ENCODE data around the gene CLGN. TPM values are rescaled to one million over a fixed set of nuclear protein-coding genes. Genes with fewer than 3 reads are reported as not detected.
"Not testable (repeated sequence)": the region's sequence is repeated elsewhere in the genome, so short reads cannot be mapped to it uniquely, and the experiment has no call there.

The CLGN gene, protein sequence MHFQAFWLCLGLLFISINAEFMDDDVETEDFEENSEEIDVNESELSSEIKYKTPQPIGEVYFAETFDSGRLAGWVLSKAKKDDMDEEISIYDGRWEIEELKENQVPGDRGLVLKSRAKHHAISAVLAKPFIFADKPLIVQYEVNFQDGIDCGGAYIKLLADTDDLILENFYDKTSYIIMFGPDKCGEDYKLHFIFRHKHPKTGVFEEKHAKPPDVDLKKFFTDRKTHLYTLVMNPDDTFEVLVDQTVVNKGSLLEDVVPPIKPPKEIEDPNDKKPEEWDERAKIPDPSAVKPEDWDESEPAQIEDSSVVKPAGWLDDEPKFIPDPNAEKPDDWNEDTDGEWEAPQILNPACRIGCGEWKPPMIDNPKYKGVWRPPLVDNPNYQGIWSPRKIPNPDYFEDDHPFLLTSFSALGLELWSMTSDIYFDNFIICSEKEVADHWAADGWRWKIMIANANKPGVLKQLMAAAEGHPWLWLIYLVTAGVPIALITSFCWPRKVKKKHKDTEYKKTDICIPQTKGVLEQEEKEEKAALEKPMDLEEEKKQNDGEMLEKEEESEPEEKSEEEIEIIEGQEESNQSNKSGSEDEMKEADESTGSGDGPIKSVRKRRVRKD
- 0.53 and 1.3 TPM in 2 replicates for total RNA-seq (2014; rRNA removed; shearing (Covaris generic))

DNA sequence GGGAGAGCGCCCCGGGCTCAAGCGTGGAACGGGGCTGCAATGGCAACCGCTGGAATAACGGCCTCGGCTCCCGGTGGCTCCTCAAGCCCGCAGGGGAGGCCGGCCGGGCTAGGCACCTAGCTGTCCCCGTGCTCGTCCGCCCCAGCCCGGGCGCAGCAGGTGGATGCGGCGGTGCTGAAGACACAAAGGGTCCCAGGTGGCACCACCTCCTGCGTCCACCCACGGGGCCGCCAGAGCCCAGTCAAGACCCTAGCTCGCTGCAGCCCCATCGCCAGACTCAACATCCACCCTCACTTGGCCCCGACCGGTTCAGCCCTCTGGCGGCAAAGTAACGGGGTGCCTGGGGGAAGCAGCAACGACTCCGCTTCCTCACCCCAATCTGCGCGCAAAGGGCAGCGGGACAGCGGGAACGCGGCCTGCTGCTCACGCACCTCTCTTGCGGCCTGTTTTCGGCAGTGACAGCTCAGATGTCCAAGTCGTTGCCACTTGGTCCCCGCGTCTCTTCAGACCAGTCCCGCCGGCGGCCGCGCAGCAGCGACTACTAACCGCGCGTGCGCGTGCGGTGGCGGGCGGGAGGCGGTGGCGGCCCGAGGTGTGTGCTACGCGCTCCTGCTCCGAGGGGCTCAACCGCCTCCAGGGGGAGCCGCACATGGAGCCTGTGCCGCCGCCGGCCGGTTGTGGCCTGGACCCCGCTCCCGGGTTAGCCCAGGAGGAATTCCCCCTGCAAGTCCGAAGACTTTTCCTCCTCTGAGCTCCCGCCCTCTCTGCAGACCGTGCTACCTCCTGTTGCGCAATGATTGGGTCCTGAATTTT is at the start of gene CLGN:
CLGN (minus strand) TSS at position 543 of the 813 bp plus-strand sequence. CDS start 14,570 bp downstream, outside the sequence.
- no peak for DNase-seq (ENCODE audit: low spot score)

DNA sequence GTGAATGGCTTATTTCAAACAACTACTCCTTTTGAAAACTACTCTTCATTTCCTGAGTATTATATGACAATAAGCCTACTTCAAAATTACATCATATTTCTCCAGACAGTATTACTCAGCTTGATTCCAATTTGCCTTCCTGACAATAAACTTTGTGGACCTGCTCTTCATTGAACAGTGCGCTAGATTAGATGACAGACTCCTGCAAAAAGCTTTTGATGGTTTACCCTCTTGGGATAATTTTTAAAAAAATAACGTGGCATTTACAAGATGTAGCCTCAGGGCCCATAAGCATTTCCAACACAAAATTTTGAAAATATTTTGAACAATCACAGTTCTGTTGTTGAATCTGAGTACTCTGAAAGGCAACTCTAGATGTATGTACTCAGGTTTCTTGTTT is 44.7 kb upstream of the CLGN start:
- DNase-seq (ENCODE audit: low spot score): no peak

DNA sequence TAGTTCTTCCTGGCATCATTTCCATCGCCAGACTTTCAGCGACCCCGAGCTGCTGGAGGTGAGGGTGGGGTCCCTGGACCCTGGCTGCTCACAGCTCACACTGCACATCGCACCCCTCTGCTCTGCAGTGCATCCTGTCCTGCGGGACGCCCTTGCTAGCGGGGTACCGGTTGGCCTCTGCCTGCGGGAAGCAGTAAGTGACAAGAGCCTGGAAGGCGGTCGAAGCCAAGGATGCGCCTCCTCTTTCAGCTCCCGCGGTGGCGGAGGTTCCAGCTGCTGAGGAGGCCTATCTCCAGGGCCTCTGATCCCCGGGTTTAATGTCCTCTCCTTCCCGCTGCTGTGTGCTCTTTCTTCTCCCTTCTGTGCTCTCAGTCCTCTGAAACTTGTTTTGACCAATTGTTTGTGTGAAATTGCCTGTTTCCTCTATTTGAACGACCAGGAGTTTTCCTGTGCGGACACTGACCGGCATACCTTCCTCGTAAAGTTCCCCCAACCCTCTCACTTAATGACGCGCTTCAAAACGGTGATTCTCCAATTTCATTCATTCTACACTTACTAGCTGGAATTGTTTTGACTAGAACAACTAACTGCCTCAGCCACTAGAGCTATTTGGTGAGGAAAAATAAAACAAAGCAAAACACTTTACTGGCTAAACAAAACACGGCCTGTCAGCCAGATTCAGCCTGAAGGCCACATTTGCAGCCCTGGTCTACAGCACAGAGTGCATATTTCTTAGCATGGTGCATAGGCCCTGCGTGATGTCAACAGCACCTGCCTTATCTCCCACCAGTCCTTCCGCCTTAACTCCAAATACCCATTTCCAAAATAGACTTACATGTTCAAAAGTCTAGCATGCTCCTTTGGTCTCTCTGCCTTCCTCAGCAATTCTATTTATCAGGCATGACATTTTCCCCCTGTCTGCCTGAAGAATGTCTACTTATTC is 42.6 kb upstream of the CLGN start:
- no peak for DNase-seq (ENCODE audit: low spot score)

DNA sequence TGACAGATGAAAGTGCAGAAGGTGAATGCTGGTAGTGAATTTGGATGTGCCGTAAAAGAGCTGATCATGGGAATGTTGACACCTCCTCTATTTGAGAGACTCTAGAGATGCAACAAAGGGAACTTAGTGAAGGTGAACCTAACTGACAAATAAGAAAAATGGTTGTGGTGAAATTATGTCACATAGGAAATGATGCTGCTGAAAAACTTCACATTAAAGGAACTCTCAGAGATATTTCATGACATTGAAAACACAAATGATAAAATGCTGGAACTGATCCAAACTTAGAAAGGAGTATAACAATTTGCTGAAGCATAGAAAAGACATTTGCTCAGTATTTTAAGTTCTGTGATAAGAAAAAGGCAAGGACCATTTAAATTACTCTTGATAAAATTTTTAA is 38.7 kb upstream of the CLGN start:
- no peak for DNase-seq (ENCODE audit: low spot score)

DNA sequence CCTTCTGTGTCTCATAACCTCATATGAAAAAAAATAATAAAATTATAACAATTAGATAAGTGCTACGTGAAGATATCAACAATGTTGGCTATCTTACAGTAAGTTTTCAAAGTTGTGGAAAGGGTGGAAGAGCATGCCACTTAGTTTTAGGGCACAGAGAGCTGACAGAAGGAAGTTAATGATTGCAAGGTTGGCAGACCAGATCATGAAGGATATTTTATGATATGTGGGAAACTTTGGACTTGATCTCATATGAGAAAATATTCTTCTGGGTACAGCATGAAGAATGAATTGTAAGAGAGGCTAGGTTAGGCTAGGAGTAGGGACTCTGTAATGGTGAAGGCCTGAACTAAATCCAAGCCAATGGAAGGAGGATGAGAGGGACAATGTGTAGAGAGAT is 36.2 kb upstream of the CLGN start:
- DNase-seq (ENCODE audit: low spot score): no peak

DNA sequence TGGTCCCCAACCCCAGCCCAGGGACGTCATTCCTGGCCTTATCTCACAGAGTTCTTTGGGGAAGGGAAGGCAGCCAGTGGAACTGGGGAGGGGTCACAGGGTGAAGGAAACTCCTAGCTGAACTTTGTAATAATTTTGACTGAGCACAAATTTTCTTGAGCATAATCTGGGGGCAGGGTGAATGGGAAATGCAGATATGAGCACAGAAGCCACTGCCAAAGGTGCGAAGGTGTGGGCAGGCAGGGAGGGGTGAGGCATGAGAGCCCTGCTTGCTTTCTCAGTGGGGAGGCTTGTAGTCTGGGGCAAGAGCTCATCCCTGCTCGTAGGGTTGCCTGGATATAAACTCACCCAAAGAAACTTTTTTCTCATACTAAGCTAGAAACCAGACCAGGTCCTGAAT is 35.7 kb upstream of the CLGN start:
- DNase-seq (ENCODE audit: low spot score): no peak

DNA sequence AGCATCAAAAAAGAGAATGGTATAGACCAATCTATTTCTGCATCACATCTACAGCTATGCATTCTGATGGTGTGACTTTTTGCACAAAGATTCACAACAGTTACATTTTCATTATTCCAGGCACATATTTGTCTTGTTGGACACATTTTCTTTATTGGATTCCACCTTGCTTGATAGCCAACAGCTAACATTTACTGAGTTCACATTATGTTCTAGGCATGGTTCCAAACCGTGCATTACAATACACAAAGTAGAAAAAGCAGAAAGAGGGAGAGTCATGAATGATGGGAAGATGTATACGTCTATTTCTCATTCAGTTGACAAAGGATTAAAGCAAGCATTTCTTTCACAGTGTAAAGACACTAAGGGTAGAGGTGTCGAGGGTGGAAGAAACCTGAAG is 22.9 kb upstream of the CLGN start:
- DNase-seq (ENCODE audit: low spot score): no peak

DNA sequence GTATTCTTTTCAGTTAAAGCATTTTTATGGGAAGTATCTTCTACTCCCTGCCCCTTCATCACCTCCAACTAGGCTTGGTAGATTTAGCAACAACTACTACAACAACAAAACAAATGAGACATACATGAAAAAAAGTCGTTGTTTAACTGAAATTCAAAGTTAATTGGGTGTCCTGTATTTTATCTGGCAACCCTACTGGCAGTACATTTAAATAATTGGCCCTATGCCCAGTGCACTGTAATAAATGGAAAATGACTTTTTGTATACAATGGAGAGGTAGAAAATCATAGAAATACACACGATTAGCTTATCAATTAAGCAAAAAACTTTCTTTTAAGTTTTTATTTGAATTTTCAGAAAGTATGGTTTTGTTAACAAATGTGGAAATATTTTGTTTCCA is 21.4 kb upstream of the CLGN start:
- DNase-seq (ENCODE audit: low spot score): no peak

DNA sequence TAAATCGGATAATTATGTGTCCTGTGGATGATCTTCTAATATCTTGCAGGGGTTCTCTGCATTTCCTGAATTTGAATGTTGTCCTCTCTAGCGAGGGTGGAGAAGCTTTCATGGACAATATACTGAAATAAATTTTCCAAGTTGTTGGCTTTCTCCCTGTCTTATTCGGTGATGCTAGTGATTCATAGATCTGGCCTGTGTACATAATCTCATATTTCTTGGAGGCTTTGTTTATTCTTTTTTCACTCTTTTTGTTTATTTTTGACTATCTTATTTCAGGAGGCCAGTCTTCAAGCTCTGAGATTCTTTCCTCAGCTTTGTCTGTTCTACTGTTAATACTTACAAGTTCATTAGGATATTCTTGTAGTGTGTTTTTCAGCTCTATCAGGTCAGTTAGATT is 20.7 kb upstream of the CLGN start:
- DNase-seq (ENCODE audit: low spot score): no peak

DNA sequence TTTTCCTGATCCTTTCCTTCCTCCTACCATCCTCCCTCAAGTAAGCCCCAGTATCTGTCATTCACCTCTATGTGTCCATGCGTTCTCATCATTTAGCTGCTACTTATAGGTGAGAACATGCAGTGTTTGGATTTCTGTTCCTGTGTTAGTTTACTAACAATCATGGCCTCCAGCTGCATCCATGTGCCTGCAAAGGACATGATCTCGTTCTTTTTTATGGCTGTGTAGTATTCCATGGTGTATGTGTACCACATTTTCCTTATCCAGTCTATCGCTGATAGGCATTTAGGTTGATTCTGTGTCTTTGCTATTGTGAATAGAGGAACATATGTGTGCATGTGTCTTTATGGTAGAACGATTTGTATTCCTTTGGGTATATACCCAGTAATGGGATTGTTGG is 16.9 kb upstream of the CLGN start:
- DNase-seq (ENCODE audit: low spot score): not testable (repeated sequence)

DNA sequence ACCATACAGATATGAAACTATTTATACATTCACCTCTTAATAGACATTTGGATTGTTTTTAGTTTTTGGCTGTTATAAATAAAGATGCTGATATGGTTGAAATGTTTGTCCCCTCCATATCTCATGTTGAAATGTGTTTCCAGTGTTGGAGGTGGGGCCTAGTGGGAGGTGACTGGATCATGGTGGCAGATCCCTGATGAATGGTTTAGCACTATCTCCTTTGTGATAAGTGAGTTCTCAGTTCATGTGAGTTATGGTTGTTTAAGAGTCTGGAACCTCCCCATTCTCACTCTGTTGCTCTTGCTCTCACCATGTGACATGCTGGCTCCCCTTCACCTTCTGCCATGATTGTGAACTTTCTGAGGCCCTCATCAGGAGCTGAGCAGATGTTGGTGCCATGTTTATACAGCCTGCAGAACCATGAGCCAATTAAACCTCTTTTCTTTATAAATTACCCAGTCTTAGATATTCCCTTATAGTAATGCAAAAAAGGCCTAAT is 12.2 kb upstream of the CLGN start:
- no peak for DNase-seq (ENCODE audit: low spot score)

DNA sequence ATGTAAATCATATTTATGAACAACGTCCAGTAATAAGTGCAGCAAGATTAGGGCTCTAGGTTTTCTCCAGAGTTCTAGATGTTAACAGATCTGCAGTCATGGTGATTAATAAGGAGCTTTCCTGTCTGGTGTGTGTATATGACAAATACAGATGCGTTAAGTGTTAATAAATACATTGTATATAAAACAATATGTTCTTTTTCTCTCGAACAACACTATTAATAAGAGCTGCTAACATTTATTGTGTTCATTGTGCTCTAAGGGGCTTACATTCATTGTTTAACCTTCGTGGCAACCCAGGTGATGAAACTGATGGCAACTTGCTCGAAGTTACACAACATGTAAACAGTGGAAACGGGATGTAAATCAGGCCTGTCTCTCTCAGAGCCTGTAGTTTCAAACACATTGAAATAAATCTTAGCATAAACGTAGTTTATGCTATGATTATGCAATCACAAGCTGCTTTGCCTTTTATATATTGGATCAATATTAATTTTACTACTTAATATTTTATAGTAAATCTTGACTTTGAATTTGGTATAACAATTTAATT is 547 bp upstream of the CLGN start:
- no peak for DNase-seq (ENCODE audit: low spot score)

DNA sequence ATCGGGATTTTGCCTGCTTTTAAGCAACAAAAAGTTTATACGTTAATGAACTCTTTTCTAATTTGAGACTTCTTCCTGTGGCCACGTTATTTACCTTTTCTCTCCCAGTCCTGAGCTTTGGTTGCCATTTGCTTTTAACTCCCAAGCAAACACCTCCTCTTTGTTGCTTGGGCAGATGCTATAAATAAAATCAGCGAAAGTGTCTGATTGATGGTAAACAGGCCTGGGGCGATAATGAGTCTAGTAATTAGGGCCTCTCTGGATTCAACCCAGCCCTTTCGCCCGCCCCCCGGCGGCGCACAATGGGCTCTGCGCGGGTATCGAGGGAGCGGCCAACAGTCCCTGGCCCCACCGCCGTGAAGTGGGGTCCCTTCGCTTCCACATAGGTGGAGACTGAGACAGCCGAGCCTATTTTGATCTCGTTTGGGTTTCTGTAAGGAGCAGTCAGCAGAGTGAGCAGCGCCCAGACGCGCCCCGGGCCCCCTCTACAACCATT is 790 bp downstream of the CLGN start:
- no peak for DNase-seq (ENCODE audit: low spot score)

DNA sequence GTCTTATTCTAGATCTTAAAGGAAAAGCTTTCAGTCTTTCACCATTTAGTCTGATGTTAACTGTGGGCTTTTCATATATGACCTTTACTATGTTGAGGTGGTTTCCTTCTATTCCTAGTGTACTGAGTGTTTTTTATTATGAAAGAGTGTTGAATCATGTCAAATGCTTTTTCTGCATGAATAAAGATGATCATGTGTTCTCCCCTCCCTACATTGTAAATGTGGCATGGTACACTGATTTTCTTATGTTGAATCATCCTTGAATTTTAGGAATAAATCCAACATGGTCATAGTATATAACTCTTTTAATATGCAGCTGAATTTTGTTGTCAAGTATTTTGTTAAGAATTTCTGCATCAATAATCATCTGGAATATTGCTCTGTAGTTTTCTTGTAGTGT is 4.3 kb downstream of the CLGN start:
- no peak for DNase-seq (ENCODE audit: low spot score)

DNA sequence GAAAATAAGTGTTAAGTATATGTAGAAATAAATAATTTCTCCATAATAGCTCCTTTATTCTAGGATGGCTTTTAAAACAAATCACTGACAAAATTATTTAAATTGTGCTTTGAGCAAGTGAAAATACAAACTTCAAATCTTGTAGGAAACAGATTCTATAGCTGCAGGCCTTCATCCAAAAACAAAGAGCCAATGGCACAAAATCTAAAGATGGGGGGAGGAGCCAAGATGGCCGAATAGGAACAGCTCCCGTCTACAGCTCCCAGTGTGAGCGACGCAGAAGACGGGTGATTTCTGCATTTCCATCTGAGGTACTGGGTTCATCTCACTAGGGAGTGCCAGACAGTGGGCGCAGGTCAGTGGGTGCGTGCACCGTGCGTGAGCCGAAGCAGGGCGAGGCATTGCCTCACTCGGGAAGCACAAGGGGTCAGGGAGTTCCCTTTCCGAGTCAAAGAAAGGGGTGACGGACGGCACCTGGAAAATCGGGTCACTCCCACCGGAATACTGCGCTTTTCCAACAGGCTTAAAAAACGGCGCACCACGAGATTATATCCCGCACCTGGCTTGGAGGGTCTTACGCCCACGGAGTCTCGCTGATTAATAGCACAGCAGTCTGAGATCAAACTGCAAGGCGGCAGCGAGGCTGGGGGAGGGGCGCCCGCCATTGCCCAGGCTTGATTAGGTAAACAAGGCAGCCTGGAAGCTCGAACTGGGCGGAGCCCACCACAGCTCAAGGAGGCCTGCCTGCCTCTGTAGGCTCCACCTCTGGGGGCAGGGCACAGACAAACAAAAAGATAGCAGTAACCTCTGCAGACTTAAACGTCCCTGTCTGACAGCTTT is 14.1 kb downstream of the CLGN start:
- not testable (repeated sequence) for DNase-seq (ENCODE audit: low spot score)

DNA sequence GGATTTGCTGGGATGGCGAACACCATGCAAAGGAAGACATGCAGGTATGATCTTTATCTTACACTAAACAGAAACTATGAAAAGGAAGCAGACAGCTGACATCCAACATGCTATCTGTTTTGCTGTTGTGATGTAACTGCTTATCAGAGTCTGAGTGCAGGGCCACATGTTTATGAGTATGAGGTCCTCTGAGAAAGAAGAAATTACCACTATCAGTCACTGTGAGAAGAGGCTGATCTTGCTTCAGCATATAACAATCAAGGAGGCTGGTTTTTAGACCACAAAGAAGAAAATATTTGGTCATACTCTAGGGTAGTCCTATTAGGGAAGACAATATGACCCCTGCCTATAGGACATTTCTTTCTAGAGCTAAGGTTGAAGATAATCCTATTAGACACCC is 18.5 kb downstream of the CLGN start:
- no peak for DNase-seq (ENCODE audit: low spot score)

DNA sequence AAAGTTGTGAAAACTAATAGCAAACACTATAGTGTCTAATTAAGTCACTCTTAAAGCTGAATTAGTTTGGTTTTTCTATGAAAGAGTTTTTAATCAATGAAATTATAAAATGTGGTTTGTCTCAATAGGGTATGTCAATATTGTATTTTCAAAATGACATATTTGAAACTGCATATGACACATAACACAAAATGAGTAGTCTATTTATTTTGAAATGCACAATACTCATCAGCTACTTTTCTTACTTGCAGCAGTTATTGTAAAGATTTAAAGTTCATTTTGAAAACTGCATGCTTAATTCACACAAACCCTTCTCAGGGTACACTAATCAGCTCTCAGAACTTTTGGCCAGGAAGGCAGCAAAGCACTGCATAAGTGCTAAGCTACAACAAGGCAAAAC is 21.2 kb downstream of the CLGN start:
- no peak for DNase-seq (ENCODE audit: low spot score)

DNA sequence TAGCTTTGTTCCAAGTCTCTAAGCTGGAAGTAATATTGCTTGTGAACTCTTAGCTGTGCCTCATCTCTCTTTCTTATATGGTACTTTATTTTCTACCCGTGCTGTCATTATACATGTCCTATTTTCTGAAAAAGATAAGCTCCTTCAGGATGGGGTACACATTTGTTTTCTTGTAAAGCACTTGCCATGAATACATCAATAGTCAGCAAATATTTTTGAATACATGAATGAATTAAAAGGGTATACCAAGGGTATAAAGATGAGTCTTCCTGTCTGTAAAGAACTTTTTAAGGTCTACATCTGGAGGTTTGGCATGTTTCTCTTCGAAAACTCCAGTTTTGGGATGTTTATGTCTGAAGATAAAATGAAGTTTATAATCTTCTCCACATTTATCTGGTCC is 27.3 kb downstream of the CLGN start:
- no peak for DNase-seq (ENCODE audit: low spot score)

DNA sequence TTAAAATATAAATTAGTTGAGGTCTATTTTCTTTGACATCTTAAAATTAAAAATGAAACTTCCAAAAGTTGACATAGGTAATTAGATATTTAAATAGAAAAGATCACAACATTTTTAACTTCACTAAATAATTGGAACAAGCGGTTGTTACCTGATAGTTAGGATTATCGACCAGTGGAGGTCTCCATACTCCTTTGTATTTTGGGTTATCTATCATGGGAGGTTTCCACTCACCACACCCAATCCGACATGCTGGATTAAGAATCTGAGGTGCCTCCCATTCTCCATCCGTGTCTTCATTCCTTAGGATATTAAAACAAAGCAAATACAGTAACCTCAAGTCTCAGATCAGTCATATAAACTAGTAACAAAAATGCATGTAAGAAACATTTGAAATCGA is 31.8 kb downstream of the CLGN start:
- DNase-seq (ENCODE audit: low spot score): no peak

DNA sequence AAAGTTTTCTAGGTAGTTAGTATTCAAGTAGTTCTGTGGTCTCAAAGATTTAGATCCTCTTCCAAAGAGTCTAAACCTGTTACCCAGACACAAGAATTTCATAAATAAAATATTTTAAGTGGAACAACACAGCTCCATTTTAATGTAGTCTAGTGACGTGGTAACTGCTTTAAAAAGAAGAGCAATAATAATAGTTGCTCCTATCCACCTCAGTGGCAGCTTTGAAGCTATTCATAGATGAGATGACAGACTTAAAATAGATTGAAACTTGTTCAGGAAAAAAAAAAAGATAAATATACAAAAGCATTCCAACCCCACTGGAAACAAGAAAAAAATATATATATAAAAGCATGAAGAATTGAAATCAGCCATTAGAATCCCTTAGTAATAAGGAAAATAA is 39.4 kb downstream of the CLGN start:
- no peak for DNase-seq (ENCODE audit: low spot score)

Measured in A172 (cell line).